HT-29 (cell line): Measurements from ENCODE around the gene MME. TPM values are rescaled to one million over a fixed set of nuclear protein-coding genes. Genes with fewer than 3 reads are reported as not detected.

Source experiments
- DNase-seq: peaks from one replicate; pipeline ENCODE4 v3.0.0-alpha.2; 2015; ENCODE audit warnings: low spot score
- total RNA-seq: library from RNA; depleted of rRNA; stranded (reverse); fragments of >200 nt; shearing (Covaris generic); gene quantifications from 2 replicates; pipeline ENCODE4 v1.2.3, GENCODE V29; 2014; rRNA removed

MME gene
- 0.03 TPM in 1 of 2 replicates, not detected in the other for total RNA-seq

DNA sequence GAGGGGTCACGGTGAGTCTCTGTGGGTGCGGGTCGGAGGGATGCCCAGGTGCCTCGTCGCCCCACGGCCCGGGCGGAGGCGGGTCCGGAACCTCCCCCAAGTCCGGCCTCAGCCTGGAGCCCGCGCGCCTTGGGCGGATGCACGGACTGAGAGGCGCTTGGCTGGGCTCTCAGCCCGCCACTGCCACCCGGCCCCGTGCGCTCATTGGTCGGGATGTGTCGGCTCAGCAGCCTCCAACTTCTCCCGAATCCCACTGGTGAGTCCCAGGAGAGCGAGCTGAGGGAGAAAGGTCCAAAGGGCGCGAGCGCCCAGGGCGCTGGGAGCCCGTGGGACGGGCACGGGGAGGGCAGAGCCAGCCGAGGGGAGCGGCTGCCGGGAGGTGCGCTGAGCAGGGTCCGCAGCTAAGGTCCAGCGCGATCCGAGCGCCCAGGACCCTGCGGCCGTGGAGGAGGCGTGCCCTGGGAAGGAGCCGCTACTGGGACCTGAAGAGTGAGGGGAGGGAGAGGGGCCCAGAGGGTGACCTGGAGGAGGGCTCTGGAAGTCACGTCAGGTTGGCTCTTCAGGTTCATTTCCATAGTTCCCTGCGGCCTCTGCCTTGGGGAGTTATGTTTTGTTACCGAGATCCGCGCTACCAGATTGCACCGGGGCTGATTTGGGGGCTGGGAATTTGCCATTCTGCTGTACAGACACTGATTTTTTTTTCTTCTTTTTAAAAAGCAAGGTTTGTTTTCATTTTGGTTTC lies at the start of gene MME:
Gene MME (plus strand): TSS at position 574 of the 742 bp plus-strand sequence. CDS start 3,849 bp downstream, outside the sequence.
- DNase-seq, result no peak

DNA sequence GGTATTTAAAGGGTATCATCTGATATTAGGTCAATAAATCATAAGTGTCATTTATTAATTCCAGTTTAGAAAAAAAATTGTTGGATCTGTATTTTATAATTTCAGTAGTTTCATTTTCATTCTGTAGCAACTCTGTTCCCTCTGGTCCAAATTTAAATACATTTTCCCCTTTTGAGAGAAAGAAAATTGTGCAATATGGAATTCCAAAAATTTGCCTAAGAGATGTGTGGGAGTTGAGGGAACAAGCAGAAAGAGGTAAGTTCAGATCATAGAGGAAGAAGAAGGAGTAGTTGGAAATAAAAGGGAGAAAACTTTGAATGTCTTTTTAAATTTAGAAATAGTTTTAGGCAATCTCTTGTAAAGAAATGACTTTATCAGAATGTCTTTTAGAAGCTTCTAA lies 48.9 kb upstream of the MME start:
- no peak for DNase-seq

DNA sequence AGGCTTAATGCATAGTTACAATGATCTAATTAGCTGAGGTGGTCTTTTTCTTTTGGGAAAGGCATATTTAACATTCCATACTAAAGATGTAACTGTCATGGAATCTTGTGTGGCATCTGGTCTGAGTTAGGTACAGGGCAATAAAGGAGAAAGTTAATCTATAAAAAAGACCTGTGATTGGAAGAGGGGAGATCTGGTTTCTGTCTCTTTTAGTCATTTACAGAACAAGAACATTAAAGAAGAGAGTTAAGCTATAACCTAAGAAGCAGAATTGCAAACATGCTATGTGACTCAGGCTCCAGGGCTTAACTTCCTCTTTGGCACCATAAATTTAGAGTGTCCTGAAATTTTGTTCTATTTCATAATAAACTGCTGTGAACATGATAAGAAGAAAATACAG lies 47.2 kb upstream of the MME start:
- DNase-seq, result no peak

DNA sequence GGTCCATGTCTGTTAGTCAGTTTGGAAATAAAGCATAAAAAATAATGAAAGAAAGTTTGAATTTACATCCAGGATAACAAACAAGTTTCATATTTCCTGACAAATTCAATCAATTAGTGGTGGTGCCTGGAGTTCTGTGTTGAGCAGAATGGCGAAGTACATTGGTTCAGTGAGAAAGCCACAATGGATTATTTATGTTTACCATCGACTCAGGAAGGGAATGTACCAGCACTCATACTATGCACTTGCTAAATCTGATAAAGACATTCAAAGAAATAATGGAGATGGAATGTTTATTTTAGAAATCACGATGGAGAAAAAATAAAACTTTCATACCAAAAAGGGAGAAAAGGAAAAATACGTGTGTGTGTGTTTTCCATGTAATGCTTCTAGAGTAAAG lies 45.3 kb upstream of the MME start:
- no peak for DNase-seq

DNA sequence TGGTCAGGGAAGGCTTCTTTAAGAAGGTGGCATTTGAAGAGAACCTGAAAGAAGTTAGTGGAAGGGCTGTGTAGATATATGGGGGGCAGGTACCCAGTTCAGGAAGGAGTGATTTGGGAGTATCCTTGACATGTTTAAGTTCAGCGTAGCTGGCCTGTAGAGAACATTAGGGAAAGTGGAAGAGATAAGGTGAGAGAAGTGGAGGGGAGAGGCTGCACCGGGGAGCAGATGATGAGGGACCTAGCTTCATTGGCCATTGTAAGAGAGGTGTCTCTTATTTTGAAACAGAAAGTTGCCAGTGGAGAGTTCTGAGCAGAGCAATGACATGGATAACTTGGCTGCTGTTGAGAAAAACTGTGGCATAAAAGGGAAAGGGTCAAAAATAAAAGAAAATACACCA lies 44.6 kb upstream of the MME start:
- no peak for DNase-seq

DNA sequence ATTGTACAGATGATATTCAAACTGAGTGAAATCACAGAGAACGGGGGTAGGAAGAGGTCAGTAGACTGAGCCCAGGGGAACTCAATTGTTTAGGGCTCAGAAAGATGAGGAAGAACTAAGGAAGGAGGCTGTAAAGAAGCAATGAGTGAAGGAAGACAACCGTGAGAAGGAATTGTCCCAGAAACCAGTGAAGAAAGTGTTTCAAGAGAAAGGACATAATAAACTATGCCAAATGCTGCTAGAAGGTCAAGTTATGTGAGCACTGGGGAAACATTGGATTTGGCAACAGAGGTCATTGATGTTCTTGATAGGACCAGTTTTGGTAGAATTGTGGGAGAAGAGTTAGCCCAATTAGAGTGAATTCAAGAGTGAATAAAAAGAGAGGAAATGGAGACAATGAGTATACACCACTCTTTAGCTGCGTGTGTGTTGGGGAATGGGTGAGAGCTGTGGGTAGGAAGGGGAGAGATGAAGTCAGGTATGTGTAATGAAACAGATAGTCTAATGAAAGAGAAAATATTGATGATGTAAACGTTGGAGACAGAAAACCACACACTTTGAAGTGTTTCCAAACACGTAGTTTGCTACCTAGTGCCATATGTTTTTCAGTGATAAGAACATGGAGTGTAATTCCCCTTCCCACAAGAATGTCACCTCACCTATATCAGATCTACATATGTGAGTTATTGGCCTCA lies 42.5 kb upstream of the MME start:
- no peak for DNase-seq

DNA sequence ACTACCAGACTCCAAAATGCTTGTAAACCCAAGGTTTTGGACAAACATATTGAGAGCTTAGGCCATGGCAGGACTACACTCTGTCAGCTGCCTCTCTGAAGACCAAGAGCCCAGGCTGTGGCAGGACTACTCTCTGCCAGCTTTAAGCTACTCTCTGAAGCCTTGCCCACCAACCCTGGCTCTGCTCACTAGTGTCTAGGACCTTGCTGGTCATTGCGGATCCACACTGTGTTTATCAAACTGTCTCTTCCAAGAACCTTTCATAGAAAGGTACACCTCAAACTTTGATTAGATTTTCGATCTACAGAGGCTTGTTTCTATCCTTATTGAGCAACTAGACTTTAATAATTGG lies 41.9 kb upstream of the MME start:
- no peak for DNase-seq

DNA sequence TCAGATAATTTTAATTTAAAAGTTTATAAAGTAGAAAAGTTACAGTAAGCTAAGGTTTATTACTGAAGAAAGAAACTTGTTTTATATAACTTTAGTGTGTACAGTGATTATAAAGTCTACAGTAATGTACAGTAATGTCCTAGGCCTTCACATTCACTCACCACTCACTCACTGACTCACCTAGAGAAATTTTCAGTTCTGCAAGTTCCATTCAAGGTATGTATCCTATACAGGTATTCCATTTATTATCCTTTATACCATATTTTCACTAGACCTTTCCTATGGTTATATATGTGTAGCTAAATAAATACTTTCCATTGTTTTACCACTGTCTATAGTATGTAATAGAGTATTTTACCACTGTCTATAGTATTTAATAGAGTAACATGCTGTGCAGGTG lies 33.2 kb upstream of the MME start:
- DNase-seq, result no peak

DNA sequence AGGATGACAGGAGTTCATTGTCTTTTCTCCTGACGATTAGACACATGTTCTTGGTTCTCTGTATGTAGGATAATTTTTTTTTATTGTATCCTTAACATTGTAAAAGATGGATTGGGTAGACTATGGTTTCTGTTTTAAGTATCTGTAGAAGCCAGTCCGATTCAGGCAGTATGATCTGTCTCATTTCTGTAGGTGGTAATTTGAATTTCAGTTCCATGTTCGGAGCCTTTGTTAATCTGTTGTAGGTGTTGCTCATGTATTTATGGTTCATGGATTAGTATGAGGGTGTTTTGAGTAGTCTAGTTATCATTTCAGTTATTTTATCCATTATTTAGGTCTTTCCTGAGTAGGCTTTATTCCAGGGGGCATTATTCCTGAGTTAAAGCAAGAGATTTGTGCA lies 32.4 kb upstream of the MME start:
- DNase-seq, result no peak

DNA sequence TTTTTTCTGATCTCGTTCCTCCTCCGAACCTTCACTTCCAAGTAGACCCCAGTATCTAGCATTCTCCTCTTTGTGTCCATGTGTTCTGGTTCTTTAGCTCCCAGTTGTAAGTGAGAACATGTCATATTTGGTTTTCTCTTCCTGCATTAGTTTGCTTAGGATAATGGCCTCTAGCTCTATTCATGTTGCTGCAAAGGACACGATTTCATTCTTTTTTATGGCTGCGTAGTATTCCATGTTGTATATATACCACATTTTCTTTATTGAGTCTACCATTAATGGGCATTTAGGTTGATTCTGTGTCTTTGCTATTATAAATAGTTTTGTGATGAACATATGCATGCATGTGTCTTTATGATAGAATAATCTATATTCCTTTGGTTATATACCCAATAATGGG lies 30.2 kb upstream of the MME start:
- DNase-seq, result no peak

DNA sequence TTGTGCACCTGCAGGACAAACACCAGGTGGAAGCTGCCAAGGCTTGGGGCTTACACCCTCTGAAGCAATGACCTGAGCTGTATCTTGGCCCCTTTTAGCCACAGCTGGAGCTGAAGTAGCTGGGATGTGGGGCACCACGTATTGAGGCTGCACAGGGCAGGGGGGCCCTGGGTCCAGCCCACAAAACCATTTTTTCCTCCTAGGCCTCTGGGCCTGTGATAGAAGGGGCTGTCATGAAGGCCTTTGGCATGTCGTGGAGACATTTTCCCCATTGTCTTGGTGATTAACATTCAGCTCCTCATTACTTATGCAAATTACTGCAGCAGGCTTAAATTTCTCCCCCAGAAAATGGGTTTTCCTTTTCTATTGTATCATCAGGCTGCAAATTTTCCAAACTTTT lies 27.6 kb upstream of the MME start:
- no peak for DNase-seq

DNA sequence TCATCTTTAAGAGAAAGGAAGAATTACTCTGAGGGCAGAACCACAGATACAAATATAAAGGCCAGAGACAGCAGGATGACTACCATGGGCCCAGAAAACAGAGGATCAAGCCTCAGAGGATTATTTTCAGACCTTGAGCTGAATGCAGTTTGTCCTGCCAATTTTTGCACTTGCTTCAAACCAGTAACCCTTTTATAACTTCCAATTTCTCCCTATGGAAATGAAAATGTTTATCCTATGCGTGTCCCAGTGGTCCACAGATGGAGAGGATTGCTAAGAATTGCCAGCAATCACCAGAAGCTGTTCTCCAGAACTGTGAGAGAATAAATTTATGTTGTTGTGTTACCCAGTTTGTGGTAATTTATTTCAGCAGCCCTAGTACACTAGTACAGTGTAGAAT lies 26.4 kb upstream of the MME start:
- no peak for DNase-seq

DNA sequence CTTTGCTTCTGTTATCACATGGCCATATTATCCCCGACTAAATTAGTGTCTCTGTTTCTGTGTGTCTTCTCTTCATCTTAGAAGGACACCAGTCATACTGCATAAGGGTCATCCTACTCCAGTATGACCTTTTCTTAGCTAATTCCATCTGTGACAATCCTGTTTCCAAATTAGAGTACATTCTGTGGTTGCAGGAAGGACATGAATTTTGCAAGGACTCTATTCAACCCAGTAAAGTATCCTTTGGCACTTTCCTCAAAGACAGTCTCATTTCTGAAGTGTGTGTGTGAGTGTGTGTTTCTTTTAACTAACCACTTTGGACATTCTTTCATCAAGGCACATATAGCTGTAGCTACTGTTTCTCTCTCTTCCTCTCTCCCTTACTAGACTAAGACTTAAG lies 15.2 kb upstream of the MME start:
- DNase-seq, result no peak

DNA sequence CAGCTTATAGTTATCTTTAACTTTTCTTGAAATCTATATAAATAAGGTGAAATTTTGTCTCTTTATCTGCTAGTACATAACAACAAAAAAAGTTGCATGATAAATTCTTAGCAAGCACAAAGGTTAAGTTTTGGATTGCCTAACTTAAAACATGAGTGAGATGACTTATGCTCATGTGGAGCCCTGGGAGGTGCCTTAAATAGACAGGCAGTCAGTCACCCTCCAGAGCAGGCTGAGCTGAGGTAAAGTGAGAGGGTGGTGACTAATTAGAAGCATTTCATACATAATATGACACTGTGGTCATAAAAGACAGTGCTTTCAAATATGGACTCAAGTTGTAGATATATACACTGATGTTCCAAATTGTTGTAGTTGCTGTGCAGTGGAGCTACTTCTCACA lies 14.6 kb upstream of the MME start:
- DNase-seq, result no peak

DNA sequence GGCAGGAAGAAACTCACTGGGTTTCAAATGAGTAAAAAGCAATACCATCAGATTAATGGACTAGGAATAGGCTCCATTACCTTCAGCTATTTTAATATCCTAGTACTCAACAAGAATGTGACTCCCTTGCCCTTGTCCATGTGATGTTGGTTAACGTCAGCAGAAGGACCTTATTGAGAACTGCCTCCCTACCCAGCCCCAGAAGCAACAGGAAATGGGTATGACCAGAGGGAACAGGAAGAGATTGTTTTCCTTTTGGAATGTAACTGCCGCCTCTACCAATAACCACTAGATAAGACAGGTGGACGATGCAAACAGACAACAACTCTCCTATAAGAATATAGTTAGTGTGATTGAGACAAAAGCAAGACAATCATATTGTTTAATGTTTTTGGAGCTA lies 10.4 kb upstream of the MME start:
- no peak for DNase-seq

DNA sequence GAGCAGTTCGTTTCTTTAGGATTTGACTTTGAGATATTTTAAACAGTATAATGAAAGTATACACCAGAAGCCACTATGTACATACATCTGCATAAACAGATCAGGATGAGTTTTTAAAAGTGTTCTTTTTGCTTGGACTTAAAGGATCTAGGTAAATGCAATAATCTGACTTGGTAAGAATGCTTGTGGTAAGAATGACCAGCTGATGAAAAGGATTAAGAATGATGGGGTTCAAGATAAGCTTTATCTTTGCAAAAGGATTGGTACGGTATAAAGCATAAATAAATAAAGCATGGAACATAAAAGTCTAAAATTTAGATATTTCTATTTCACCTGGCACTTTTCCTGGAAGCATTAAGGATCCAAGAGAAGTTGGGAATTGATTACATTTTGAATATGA lies 9.8 kb upstream of the MME start:
- DNase-seq, result no peak

DNA sequence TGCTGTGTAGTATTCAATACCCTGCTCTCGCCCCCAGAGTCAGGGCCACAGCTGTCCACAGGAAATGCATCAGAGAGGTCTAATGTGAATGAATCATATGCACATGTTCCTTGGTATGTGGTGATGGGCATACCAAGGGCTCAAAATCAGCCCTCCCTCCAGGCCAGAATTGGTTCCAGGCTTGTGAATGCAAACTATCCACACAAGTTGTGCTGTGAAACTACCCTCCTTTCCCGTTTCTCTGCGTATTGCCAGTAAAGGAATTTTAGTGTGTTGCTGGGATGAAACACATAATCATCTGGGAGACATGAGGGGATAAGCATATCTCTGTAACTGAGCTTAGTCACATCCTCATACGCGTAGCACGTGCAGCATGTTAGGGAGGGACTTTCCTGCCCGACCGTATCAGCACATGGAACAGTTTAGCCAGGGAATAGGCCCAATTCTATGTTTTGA lies 9.2 kb upstream of the MME start:
- no peak for DNase-seq

DNA sequence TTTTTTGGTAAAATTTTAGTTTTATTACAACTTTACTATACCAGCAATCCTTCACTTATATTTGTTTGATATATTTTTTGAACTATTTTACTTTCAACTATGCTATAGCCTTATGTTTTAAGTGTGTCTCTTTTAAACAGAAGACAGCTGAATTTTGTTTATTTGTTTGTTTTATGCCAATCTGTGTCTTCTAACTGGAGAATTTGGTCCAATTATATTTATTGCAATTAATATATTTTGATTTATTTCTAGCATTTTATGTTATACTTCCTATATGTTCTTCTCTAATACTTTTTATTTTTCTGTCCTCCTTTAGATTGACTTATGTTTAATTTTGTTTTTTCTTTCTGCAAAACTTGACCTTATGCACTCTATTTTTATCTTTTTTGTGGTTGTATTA lies 4.9 kb upstream of the MME start:
- no peak for DNase-seq

DNA sequence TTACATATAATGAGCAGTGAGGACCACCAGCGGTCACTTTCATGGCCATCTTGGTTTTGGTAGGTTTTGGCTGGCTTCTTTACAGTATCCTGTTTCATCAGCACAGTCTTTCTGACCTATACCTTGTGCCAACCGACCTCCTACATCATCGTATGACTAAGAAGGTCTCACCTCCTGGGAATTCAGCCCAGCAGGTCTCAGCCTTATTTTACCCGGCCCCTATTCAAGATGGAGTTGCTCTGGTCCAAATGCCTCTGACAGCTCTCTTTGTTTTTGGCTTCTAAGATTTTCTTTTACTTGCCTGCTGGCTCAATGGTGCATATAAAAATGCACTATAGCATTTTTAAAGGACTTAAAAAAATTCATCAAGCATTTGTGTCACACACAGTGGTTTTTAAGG lies 3.2 kb upstream of the MME start:
- DNase-seq, result no peak

DNA sequence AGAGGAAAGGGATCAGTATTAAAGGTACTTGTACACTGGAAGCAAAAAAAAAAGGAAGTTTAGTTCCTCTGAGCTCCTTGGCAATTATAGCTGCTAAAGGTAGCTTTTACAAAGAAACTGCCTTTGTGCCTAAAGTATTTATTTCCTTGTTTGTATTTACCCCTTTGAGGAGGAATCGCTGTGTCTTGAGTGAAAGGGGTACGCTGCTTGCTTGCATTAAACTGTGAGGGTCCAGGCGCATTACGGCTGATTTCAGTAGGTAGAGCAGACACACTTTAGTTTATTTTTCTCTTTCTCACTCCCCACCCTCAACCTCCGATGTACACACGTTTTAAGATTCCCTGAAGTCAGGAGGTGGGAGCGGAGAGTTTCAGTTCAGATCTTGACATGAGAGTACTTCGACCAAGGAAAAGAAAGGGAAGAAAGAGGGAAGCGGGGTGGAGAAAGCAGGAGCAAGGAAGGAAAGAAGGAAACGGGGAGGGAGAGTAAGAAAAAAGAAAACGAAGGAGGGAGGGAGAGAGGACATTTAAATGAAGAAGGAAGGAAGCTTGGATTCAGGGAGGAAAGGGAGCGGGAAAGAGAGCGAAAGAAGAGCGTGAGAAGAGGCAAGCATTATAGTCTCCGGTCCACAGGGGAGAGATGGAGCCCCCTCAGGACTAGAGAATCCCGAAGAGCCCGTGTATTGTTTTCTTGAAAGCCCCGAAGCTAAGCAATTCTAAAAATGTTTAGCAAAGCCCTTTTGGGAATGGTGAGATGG lies 1.2 kb upstream of the MME start:
- DNase-seq, result no peak

DNA sequence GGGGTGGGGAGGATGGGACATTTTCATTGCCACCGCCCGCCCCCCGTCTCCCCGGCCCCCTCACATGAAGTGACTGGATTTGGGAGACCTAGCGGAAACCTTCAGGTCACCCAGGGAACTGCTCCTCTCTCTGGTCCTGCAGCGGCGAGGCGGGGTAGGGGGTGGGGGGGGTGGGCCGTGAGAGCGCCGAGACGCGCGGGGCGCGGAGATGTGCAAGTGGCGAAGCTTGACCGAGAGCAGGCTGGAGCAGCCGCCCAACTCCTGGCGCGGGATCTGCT lies 712 bp upstream of the MME start:
- no peak for DNase-seq

DNA sequence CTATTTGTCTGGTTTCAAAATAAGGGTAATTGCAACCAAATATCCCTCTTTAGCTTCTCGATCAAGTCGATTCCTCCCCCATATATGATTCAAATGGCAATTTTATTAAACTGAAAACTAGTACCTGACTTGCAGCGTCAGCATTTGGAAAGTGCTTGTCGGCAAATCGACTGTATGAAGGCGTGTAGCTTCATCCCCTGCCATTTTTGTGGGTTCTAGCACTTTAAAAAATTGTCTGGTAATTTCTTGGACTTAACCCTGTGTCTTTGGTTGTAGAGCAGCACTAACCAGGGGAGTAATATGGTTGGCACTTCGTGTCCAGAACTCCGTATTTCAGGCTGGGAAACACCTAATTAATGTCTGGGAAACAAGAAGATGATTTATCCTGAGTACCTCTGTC lies 573 bp downstream of the MME start:
- no peak for DNase-seq

DNA sequence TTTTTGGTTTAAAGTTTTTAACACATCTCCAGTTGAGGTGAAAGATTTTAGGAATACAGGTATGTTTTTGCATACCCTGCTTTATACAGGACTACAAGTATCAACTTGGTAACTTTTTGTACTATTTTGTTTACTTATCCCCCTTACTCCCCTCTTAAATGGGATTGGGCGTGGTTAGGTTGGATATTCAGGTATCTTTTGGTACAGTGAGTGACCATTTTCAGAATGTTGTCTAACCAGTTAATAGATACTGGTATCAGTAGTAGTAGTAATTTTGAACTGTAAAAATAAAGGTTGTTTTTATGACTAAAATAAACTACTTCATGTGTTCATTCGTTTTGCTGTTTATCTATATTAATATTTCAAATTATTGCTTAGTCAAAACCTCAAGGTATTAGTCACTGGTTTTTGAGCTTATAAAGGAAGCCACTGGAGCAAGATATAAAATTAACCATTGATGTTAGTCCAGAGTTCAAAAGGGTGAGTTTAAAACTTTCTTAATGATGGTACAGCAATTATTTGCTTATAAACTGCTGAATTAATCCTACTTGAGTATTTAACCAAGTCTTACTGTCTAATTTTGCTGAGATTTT lies 3.3 kb downstream of the MME start:
- no peak for DNase-seq
